ENCODE measurements around the gene FOXR1.
"Not testable (repeated sequence)": the region's sequence is repeated elsewhere in the genome, so short reads cannot be mapped to it uniquely, and the experiment has no call there.

Gene FOXR1

DNA sequence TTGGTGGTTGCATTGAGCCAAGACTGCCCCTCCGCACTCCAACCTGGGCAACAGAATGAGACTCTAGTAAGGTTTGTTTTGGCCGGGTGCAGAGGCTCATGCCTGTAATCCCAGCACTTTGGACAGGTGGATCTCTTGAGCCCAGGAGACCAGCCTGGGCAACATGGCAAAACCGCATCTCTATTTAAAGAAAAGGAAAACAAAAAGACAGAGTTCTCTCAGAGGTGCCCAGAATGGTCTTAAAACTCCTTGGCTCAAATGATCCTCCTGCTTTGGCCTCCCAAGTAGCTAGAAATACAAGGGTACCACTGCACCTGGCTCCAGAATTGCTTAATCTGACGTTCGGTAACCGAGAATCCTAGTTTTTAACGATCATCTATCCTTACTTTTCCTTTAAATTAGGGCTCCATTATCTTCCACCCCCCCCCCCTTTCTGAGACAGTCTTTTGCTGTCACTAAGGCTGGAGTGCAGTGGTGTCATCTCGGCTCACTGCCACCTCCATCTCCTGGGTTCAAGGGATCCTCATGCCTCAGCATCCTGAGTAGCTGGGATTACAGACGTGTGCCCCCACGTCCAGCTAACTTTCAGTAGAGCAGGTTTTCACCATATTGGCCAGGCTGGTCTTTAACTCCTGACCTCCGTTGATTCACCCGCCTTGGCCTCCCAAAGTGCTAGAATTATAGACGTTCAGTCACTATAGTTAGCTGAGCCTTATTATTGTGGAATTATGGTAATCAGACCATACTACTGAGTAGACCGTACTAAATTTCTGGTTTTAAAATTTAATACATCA is 44.9 kb downstream of the FOXR1 start (continued):
- TF ChIP-seq, protein P1, sequence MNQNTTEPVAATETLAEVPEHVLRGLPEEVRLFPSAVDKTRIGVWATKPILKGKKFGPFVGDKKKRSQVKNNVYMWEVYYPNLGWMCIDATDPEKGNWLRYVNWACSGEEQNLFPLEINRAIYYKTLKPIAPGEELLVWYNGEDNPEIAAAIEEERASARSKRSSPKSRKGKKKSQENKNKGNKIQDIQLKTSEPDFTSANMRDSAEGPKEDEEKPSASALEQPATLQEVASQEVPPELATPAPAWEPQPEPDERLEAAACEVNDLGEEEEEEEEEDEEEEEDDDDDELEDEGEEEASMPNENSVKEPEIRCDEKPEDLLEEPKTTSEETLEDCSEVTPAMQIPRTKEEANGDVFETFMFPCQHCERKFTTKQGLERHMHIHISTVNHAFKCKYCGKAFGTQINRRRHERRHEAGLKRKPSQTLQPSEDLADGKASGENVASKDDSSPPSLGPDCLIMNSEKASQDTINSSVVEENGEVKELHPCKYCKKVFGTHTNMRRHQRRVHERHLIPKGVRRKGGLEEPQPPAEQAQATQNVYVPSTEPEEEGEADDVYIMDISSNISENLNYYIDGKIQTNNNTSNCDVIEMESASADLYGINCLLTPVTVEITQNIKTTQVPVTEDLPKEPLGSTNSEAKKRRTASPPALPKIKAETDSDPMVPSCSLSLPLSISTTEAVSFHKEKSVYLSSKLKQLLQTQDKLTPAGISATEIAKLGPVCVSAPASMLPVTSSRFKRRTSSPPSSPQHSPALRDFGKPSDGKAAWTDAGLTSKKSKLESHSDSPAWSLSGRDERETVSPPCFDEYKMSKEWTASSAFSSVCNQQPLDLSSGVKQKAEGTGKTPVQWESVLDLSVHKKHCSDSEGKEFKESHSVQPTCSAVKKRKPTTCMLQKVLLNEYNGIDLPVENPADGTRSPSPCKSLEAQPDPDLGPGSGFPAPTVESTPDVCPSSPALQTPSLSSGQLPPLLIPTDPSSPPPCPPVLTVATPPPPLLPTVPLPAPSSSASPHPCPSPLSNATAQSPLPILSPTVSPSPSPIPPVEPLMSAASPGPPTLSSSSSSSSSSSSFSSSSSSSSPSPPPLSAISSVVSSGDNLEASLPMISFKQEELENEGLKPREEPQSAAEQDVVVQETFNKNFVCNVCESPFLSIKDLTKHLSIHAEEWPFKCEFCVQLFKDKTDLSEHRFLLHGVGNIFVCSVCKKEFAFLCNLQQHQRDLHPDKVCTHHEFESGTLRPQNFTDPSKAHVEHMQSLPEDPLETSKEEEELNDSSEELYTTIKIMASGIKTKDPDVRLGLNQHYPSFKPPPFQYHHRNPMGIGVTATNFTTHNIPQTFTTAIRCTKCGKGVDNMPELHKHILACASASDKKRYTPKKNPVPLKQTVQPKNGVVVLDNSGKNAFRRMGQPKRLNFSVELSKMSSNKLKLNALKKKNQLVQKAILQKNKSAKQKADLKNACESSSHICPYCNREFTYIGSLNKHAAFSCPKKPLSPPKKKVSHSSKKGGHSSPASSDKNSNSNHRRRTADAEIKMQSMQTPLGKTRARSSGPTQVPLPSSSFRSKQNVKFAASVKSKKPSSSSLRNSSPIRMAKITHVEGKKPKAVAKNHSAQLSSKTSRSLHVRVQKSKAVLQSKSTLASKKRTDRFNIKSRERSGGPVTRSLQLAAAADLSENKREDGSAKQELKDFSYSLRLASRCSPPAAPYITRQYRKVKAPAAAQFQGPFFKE (tag by site-specific recombination; IDR thresholded peaks at IDR 0.05; ENCODE audit: borderline replicate concordance): no peak
- no peak for TF ChIP-seq ZNF2 (tag by site-specific recombination; IDR thresholded peaks at IDR 0.05)
- no peak for TF ChIP-seq ZNF211 (tag by site-specific recombination; IDR thresholded peaks at IDR 0.05; ENCODE audit: low read depth)
- no peak for TF ChIP-seq ZNF366 (tag by site-specific recombination; conservative IDR thresholded peaks at IDR 0.05)
- no peak for TF ChIP-seq ZNF701 (tag by site-specific recombination; IDR thresholded peaks at IDR 0.05)
- TF ChIP-seq ZNF585B (tag by site-specific recombination; IDR thresholded peaks at IDR 0.05): no peak
- no peak for TF ChIP-seq ZNF548 (tag by site-specific recombination; IDR thresholded peaks at IDR 0.05)
- TF ChIP-seq ZNF394 (tag by site-specific recombination; IDR thresholded peaks at IDR 0.05; ENCODE audit: borderline replicate concordance): no peak
- TF ChIP-seq SP7 (tag by site-specific recombination; IDR thresholded peaks at IDR 0.05): no peak
- no peak for TF ChIP-seq ZNF248 (tag by site-specific recombination; IDR thresholded peaks at IDR 0.05)
- no peak for TF ChIP-seq ZNF449 (tag by site-specific recombination; IDR thresholded peaks at IDR 0.05)
- TF ChIP-seq GFI1B (tag by site-specific recombination; IDR thresholded peaks at IDR 0.05): no peak
- no peak for TF ChIP-seq ZNF704 (tag by site-specific recombination; IDR thresholded peaks at IDR 0.05)
- TF ChIP-seq SCRT1 (tag by site-specific recombination; IDR thresholded peaks at IDR 0.05; ENCODE audit: borderline replicate concordance): no peak

- peak overlapping the region; percentile 63 for H3K4me3 ChIP-seq (ENCODE audit: low read depth, low read length)
- peaks cover 12 to 66% of the 10 kb centered on the region in 2 experiments; a peak in 2 of 3 replicates for H3K36me3 ChIP-seq (ENCODE audit: control insufficient read depth in 2 of 2, insufficient read depth in 1 of 2, low read length in 2 of 2)
- CTCF ChIA-PET: interaction anchor here (0.7 kb wide), 1 partner anchor 149 kb away, joined by 4 read pairs; no protein-coding TSS in a partner anchor
- not testable (repeated sequence) for H3K4me1 ChIP-seq (ENCODE audit: control insufficient read depth, insufficient read depth, low read length); H3K9me3 ChIP-seq (ENCODE audit: control insufficient read depth, insufficient read depth, low read depth, low read length)
- POLR2A ChIA-PET: interaction anchor here (0.7 to 2.9 kb wide), 6 partner anchors 10 to 225 kb away, joined by 3 to 10 read pairs (median 6); partner anchors contain the start of genes CENATAC and DPAGT1
- peak overlapping the region; percentile 79; the same call in 1 of the 2 replicates for H3K27ac ChIP-seq (ENCODE audit: extremely low read depth, low read depth, low read length)
Measured at GRCh38 chr11:119017377-119017776, 45.8 kb downstream of the FOXR1 start.

Data from HEK293 (cell line).